ENCODE data around the gene SIGLEC7. TPM values are rescaled to one million over a fixed set of nuclear protein-coding genes. Genes with fewer than 3 reads are reported as not detected.

Gene SIGLEC7
- total and polyA plus RNA-seq, 2 donors from 2014 or later = 1.2 to 4.0 TPM

GRCh38 chr19:51125421-51126075 is 16.6 kb upstream of the SIGLEC7 start:
- no peak for DNase-seq
- no peaks in the 10 kb centered on the region for H3K9me3 ChIP-seq (ENCODE audit: control insufficient read depth in 2 of 3, insufficient read depth in 1 of 3, low read length in 3 of 3)
- intact Hi-C loops (cut with DNase I) = no loop called here
- no peak overlapping the region for H3K9ac ChIP-seq (ENCODE audit: low read length in 3 of 3)
- H3K36me3 ChIP-seq (ENCODE audit: control insufficient read depth in 2 of 3, insufficient read depth in 3 of 3, low read length in 3 of 3) = no peaks in the 10 kb centered on the region
- no peak for FAIRE-seq
- H3K4me3 ChIP-seq (ENCODE audit: low read length in 3 of 3) = no peak overlapping the region
- H3K27me3 ChIP-seq (ENCODE audit: control insufficient read depth, insufficient read depth, low read length) = no peaks in the 10 kb centered on the region
- H3K4me1 ChIP-seq (ENCODE audit: control insufficient read depth in 2 of 3, insufficient read depth in 2 of 3, low read depth in 1 of 3, low read length in 3 of 3) = peaks cover 0 to 9% (median 0%) of the 10 kb centered on the region in 3 donors
- H3K27ac ChIP-seq (ENCODE audit: low read depth in 2 of 2, low read length in 2 of 2) = no peak overlapping the region
- TF ChIP-seq CTCF (IDR thresholded peaks at IDR 0.05; ENCODE audit: borderline replicate concordance, extremely low read depth, insufficient read depth) = no peak

- no peak for TF ChIP-seq CTCF (IDR thresholded peaks at IDR 0.05; ENCODE audit: borderline replicate concordance, extremely low read depth, insufficient read depth)
- H3K4me1 ChIP-seq (ENCODE audit: control insufficient read depth in 2 of 3, insufficient read depth in 2 of 3, low read depth in 1 of 3, low read length in 3 of 3) = peaks cover 0 to 9% (median 0%) of the 10 kb centered on the region in 3 donors
- H3K4me3 ChIP-seq (ENCODE audit: low read length in 3 of 3) = no peak overlapping the region
- no peaks in the 10 kb centered on the region for H3K27me3 ChIP-seq (ENCODE audit: control insufficient read depth, insufficient read depth, low read length)
- H3K36me3 ChIP-seq (ENCODE audit: control insufficient read depth in 2 of 3, insufficient read depth in 3 of 3, low read length in 3 of 3) = no peaks in the 10 kb centered on the region
- no peak overlapping the region for H3K9ac ChIP-seq (ENCODE audit: low read length in 3 of 3)
- DNase-seq = no peak
- H3K27ac ChIP-seq (ENCODE audit: low read depth in 2 of 2, low read length in 2 of 2) = no peak overlapping the region
- intact Hi-C loops (cut with DNase I) = no loop called here
- H3K9me3 ChIP-seq (ENCODE audit: control insufficient read depth in 2 of 3, insufficient read depth in 1 of 3, low read length in 3 of 3) = no peaks in the 10 kb centered on the region
- FAIRE-seq = no peak
Observed at GRCh38 chr19:51127032-51127431, 15.1 kb upstream of the SIGLEC7 start.

- no peak for TF ChIP-seq CTCF (IDR thresholded peaks at IDR 0.05; ENCODE audit: borderline replicate concordance, extremely low read depth, insufficient read depth)
- Histone ChIP-seq H3K4me1 (ENCODE audit: control insufficient read depth in 2 of 3, insufficient read depth in 2 of 3, low read depth in 1 of 3, low read length in 3 of 3) (peaks cover 0 to 9% (median 0%) of the 10 kb centered on the region in 3 donors), H3K27me3 (ENCODE audit: control insufficient read depth, insufficient read depth, low read length) (no peaks in the 10 kb centered on the region), H3K9ac (ENCODE audit: low read length in 3 of 3) (no peak overlapping the region), H3K36me3 (ENCODE audit: control insufficient read depth in 2 of 3, insufficient read depth in 3 of 3, low read length in 3 of 3) (no peaks in the 10 kb centered on the region), H3K4me3 (ENCODE audit: low read length in 3 of 3) (no peak overlapping the region), H3K27ac (ENCODE audit: low read depth in 2 of 2, low read length in 2 of 2) (peak overlapping the region in 1 of 2 donors; percentile 14), H3K9me3 (ENCODE audit: control insufficient read depth in 2 of 3, insufficient read depth in 1 of 3, low read length in 3 of 3) (no peaks in the 10 kb centered on the region)
- intact Hi-C loops (cut with DNase I) = no loop called here
- FAIRE-seq = no peak
- peak in 3 of 5 donors; percentile 37 to 80 (median 51) for DNase-seq
Observed at GRCh38 chr19:51127755-51128154, 14.3 kb upstream of the SIGLEC7 start.
